ENCODE results near the gene AK5.

DNA sequence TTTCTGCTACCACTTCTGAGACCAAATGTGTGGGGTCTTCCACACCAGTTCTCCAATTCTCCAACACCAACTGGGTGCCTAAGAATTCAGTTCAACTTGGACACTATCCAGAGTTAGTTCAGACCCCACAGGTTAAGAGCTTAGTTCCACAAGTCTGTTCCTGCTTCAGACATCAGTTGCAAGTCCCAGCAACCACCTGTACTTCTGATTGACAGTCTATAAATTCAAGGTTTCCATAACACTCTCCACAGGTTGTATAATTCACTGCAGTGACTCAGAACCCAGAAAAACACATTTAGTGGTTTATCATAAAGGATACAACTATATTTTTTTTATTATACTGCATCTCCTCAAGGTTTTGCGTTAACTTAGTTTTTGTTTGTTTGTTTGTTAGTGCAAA is 18.7 kb downstream of the AK5 start:
- TF ChIP-seq, protein P1, sequence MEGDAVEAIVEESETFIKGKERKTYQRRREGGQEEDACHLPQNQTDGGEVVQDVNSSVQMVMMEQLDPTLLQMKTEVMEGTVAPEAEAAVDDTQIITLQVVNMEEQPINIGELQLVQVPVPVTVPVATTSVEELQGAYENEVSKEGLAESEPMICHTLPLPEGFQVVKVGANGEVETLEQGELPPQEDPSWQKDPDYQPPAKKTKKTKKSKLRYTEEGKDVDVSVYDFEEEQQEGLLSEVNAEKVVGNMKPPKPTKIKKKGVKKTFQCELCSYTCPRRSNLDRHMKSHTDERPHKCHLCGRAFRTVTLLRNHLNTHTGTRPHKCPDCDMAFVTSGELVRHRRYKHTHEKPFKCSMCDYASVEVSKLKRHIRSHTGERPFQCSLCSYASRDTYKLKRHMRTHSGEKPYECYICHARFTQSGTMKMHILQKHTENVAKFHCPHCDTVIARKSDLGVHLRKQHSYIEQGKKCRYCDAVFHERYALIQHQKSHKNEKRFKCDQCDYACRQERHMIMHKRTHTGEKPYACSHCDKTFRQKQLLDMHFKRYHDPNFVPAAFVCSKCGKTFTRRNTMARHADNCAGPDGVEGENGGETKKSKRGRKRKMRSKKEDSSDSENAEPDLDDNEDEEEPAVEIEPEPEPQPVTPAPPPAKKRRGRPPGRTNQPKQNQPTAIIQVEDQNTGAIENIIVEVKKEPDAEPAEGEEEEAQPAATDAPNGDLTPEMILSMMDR (IDR thresholded peaks at IDR 0.05), result no peak
- no peak for TF ChIP-seq POLR2A (IDR thresholded peaks at IDR 0.05)
